Endodermal cell (in vitro differentiated cells): ENCODE measurements around the gene MBOAT2. TPM values are rescaled to one million over a fixed set of nuclear protein-coding genes. Genes with fewer than 3 reads are reported as not detected.
"Not testable (repeated sequence)": the region's sequence is repeated elsewhere in the genome, so short reads cannot be mapped to it uniquely, and the experiment has no call there.

Source experiments
- DNase-seq: peaks from one replicate; pipeline ENCODE4 v3.0.0-alpha.2; 2017
- H3K27ac ChIP-seq: 2 replicates; pipeline ENCODE4 v1.5.1; 2013; ENCODE audit warnings: mild to moderate bottlenecking, low read depth, low read length, moderate library complexity
- H3K27me3 ChIP-seq: 2 replicates; pipeline ENCODE4 v1.6.1; 2013; ENCODE audit warnings: mild to moderate bottlenecking, low read length, moderate library complexity; ENCODE audit not compliant: insufficient read depth, control insufficient read depth, poor library complexity, severe bottlenecking
- H3K36me3 ChIP-seq: 2 replicates; pipeline ENCODE4 v1.7.0; 2013; ENCODE audit warnings: mild to moderate bottlenecking, low read length, moderate library complexity; ENCODE audit not compliant: control insufficient read depth, insufficient read depth
- H3K4me1 ChIP-seq: one replicate; pipeline ENCODE4 v1.7.0; 2013; ENCODE audit warnings: low read length; ENCODE audit not compliant: control insufficient read depth, insufficient read depth
- H3K4me3 ChIP-seq: 2 replicates; pipeline ENCODE4 v1.5.1; 2013; ENCODE audit warnings: mild to moderate bottlenecking, low read length, moderate library complexity
- H3K9ac ChIP-seq: 2 replicates; pipeline ENCODE4 v1.6.1; 2013; ENCODE audit warnings: mild to moderate bottlenecking, low read length, moderate library complexity; ENCODE audit not compliant: poor library complexity, severe bottlenecking; ENCODE audit errors: extremely low read depth
- H3K9me3 ChIP-seq: 2 replicates; pipeline ENCODE4 v1.6.1; 2013; ENCODE audit warnings: mild to moderate bottlenecking, low read length, moderate library complexity; ENCODE audit not compliant: control insufficient read depth
- H3K27ac Mint-ChIP-seq: 2 replicates; pipeline ENCODE4 v1.8.0; 2020; ENCODE audit warnings: mixed read lengths
- H3K27me3 Mint-ChIP-seq: 2 replicates; pipeline ENCODE4 v1.8.0; 2021; ENCODE audit warnings: mild to moderate bottlenecking, mixed read lengths; ENCODE audit not compliant: insufficient read depth
- H3K36me3 Mint-ChIP-seq: 2 replicates; pipeline ENCODE4 v1.8.0; 2020; ENCODE audit warnings: low read depth, mixed read lengths
- H3K4me1 Mint-ChIP-seq: 2 replicates; pipeline ENCODE4 v1.8.0; 2020; ENCODE audit warnings: mixed read lengths
- H3K4me3 Mint-ChIP-seq: 2 replicates; pipeline ENCODE4 v1.8.0; 2020; ENCODE audit warnings: mild to moderate bottlenecking, moderate library complexity, mixed read lengths
- H3K9me3 Mint-ChIP-seq: 2 replicates; pipeline ENCODE4 v1.8.0; 2020; ENCODE audit warnings: mild to moderate bottlenecking, mixed read lengths
- WGBS, 2 experiments: methylation state at CpG; one replicate each; pipeline versions ENCODE4 v1.1.5 to v1.1.7; 2013; ENCODE audit warnings: missing lambda C conversion rate in 2 of 2, mixed read lengths in 1 of 2; ENCODE audit not compliant: insufficient coverage in 1 of 2, insufficient read length in 1 of 2; 5-methylcytosine and 5-hydroxymethylcytosine counted together
- long read RNA-seq, 4 experiments: library from polyadenylated mRNA in 2 of 4; library from RNA in 1 of 4; library from capped mRNA in 1 of 4; stranded (forward) in 3 of 4; unstranded in 1 of 4; transcript quantifications; one replicate each; pipeline ENCODE4 v2.0.0, GENCODE V29; 2020 to 2021; ENCODE audit warnings: inconsistent platforms in 1 of 4
- polyA plus RNA-seq, 2 experiments: library from polyadenylated mRNA; stranded (reverse); fragments of 50-300 nt; gene quantifications; one replicate each; pipeline ENCODE4 v1.2.3, GENCODE V29; 2013
- total RNA-seq, 2 donors: library from RNA; stranded (reverse); fragmentation: NEBNext Ultra II Directional in 1 of 2; extraction: Animal tissue kit (Norgen Biotek cat#: 25700) in 1 of 2; gene quantifications; 2 replicates in 1 of 2; 3 replicates in 1 of 2; pipeline ENCODE4 v1.2.1, GENCODE V29; 2021
- TF ChIP-seq, protein P1 (sequence below): fragments of 200-600 bp; sonication (generic); conservative IDR thresholded peaks from 2 replicates; pipeline ENCODE4 v1.5.0; 2021; ENCODE audit warnings: antibody characterized with exemption, mild to moderate bottlenecking

The MBOAT2 gene
- total RNA-seq, result 10 to 100 TPM; 45.3 to 51.0 TPM
- 64.0 TPM for polyA plus RNA-seq (2013, experiment 1 of 2)
- polyA plus RNA-seq (2013, experiment 2 of 2), result 46.7 TPM
- long read RNA-seq, experiment 1, full-length matches to known transcripts, result 4 of 20 reads
- long read RNA-seq, experiment 1, partial matches to known transcripts, result 3 of 20 reads
- long read RNA-seq, experiment 1, other reads (novel, unspliced or antisense), result 13 of 20 reads
- long read RNA-seq, experiment 2, full-length matches to known transcripts, result 27 of 77 reads
- long read RNA-seq, experiment 2, partial matches to known transcripts, result 1 of 77 reads
- long read RNA-seq, experiment 2, other reads (novel, unspliced or antisense), result 49 of 77 reads
- long read RNA-seq, experiment 3, full-length matches to known transcripts, result 35 of 73 reads
- long read RNA-seq, experiment 3, partial matches to known transcripts, result 2 of 73 reads
- long read RNA-seq, experiment 3, other reads (novel, unspliced or antisense), result 36 of 73 reads
- long read RNA-seq, experiment 4, partial matches to known transcripts, result 0 of 3 reads
- long read RNA-seq, experiment 4, other reads (novel, unspliced or antisense), result 3 of 3 reads

- Histone ChIP-seq H3K9ac (peak within 1 kb of the TSS; percentile 73), H3K36me3 (no peaks in the 10 kb centered on the region), H3K4me1 (no peaks in the 10 kb centered on the region), H3K27me3 (no peaks in the 10 kb centered on the region), H3K9me3 (no peaks in the 10 kb centered on the region), H3K27ac (peak within 1 kb of the TSS; percentile 97), H3K4me3 (peak within 1 kb of the TSS; percentile 95)
- H3K27ac Mint-ChIP-seq, result peak within 1 kb of the TSS; percentile 92
- peak; percentile 96 for DNase-seq
- peaks cover 16% of the 10 kb centered on the region for H3K27me3 Mint-ChIP-seq
- TF ChIP-seq, protein P1, sequence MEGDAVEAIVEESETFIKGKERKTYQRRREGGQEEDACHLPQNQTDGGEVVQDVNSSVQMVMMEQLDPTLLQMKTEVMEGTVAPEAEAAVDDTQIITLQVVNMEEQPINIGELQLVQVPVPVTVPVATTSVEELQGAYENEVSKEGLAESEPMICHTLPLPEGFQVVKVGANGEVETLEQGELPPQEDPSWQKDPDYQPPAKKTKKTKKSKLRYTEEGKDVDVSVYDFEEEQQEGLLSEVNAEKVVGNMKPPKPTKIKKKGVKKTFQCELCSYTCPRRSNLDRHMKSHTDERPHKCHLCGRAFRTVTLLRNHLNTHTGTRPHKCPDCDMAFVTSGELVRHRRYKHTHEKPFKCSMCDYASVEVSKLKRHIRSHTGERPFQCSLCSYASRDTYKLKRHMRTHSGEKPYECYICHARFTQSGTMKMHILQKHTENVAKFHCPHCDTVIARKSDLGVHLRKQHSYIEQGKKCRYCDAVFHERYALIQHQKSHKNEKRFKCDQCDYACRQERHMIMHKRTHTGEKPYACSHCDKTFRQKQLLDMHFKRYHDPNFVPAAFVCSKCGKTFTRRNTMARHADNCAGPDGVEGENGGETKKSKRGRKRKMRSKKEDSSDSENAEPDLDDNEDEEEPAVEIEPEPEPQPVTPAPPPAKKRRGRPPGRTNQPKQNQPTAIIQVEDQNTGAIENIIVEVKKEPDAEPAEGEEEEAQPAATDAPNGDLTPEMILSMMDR, result no peak
- peaks cover 21% of the 10 kb centered on the region for H3K4me1 Mint-ChIP-seq
- H3K36me3 Mint-ChIP-seq, result peaks cover 4% of the 10 kb centered on the region
- no peaks in the 10 kb centered on the region for H3K9me3 Mint-ChIP-seq
- peak within 1 kb of the TSS; percentile 87 for H3K4me3 Mint-ChIP-seq
- 0% methylated on average over 102 of the region's 104 CpGs; no CpG with 5 or more reads in 1 of the 2 experiments for WGBS, 2 experiments
These were observed at the start of gene MBOAT2 for GRCh38 chr2:9003616-9004337. MBOAT2 (minus strand) TSS chr2:9003684; CDS start chr2:9003614, 70 bp downstream.

DNA sequence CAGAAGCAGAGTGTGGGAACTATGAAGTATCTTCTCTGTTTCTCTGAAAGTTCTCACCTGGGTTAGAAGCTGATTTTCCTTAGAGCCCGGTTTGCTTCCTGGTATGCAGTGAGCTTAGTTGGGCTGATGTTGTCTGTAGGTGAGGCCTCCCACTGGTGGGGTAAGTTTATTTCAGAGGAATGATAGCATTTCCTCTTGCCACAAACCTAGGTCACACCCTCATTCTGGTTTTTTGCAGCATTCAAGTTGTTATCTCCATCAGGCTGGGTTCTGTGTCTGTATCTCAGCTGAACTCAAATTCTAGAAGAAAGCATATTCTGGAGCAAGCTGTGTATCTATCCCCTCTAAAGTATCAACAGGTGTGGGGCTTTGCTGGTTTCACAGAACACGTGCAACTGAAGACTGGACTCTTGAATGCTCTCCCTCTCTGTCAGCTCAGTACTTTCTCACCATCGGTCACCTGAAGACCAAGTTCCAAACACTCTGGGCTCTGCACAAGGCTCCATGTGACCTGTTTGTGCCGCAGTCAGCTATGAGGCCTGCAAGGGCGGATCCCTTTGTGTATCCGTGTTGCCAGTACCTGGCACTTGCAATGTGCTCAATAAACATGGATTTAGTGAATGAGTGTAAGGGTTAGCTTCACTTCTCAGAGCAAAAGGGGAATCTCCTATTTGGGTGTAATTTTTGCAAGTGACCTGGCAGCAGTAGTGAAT is 49.5 kb upstream of the MBOAT2 start:
- Mint-ChIP-seq H3K4me1 (peaks cover 7% of the 10 kb centered on the region), H3K27me3 (no peaks in the 10 kb centered on the region), H3K9me3 (no peaks in the 10 kb centered on the region), H3K36me3 (no peaks in the 10 kb centered on the region), H3K27ac (no peak overlapping the region), H3K4me3 (no peak overlapping the region)
- no peak overlapping the region for H3K27ac ChIP-seq
- no peak for DNase-seq
- TF ChIP-seq, protein P1, result no peak
- no peaks in the 10 kb centered on the region for H3K4me1 ChIP-seq
- H3K4me3 ChIP-seq, result no peak overlapping the region
- no peaks in the 10 kb centered on the region for H3K36me3 ChIP-seq
- no peak overlapping the region for H3K9ac ChIP-seq
- 91 to 92% methylated on average over 5 to 6 of the region's 6 CpGs for WGBS, 2 experiments
- H3K9me3 ChIP-seq, result peaks cover 4% of the 10 kb centered on the region
- no peaks in the 10 kb centered on the region for H3K27me3 ChIP-seq

GRCh38 chr2:9051451-9051850 is 48.0 kb upstream of the MBOAT2 start:
- not testable (repeated sequence) for H3K9me3 ChIP-seq, H3K27ac Mint-ChIP-seq, H3K27me3 Mint-ChIP-seq, DNase-seq, H3K4me3 ChIP-seq, H3K27ac ChIP-seq, H3K4me1 Mint-ChIP-seq, H3K36me3 ChIP-seq, H3K4me3 Mint-ChIP-seq, H3K27me3 ChIP-seq, H3K4me1 ChIP-seq, H3K9ac ChIP-seq, H3K36me3 Mint-ChIP-seq, H3K9me3 Mint-ChIP-seq
- WGBS, 2 experiments, result 97% methylated on average over 3 of the region's 5 CpGs; no CpG with 5 or more reads in 1 of the 2 experiments
